ENCODE results near the gene TMEM208.

DNA sequence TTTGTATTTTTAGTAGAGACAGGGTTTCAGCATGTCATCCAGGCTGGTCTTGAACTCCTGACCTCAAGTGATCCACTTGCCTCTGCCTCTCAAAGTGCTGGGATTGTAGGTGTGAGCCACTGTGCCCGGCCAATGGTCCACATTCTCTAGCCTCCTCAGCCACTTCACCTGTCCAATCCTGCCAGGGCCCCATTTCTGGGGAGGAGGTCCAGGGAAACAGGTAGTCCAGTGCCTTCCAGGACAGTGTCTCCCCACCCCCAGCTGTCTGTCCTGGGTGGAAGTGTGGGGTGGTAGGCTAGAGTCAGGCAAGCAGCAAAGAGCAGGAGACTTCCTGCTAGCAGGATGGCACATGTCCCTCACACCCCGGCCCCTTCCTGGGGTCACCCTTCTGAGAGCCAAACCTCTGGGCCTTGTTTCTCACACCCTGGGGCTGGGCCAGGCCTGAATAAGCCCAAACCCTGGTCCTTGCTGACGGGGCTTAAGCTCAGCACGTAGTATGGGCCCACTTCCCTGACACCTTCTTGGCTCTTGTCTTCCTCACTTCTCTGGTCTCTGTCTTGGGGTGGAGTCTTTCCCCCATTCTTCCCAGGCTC is 15.3 kb downstream of the TMEM208 start:
- TF ChIP-seq, protein P1, sequence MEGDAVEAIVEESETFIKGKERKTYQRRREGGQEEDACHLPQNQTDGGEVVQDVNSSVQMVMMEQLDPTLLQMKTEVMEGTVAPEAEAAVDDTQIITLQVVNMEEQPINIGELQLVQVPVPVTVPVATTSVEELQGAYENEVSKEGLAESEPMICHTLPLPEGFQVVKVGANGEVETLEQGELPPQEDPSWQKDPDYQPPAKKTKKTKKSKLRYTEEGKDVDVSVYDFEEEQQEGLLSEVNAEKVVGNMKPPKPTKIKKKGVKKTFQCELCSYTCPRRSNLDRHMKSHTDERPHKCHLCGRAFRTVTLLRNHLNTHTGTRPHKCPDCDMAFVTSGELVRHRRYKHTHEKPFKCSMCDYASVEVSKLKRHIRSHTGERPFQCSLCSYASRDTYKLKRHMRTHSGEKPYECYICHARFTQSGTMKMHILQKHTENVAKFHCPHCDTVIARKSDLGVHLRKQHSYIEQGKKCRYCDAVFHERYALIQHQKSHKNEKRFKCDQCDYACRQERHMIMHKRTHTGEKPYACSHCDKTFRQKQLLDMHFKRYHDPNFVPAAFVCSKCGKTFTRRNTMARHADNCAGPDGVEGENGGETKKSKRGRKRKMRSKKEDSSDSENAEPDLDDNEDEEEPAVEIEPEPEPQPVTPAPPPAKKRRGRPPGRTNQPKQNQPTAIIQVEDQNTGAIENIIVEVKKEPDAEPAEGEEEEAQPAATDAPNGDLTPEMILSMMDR (conservative IDR thresholded peaks at IDR 0.05): no peak
- TF ChIP-seq ZFX (IDR thresholded peaks at IDR 0.05): no peak
